Upper lobe of right lung (tissue), 1 donor: ENCODE data around the gene DKKL1. TPM values are rescaled to one million over a fixed set of nuclear protein-coding genes. Genes with fewer than 3 reads are reported as not detected.

Experiments used
- ATAC-seq: fragments of 200-7000 bp; cut with Tn5 transposase; one replicate; pipeline ENCODE4 v1.9.1; 2020; ENCODE audit warnings: mild to moderate bottlenecking, moderate library complexity
- DNase-seq: peaks from one replicate; pipeline ENCODE4 v3.0.0-alpha.2; 2020
- H3K27ac ChIP-seq: fragments of 200-600 bp; one replicate; pipeline ENCODE4 v1.8.0; 2022
- H3K27me3 ChIP-seq: fragments of 200-600 bp; one replicate; pipeline ENCODE4 v1.8.0; 2022; ENCODE audit warnings: mild to moderate bottlenecking
- H3K36me3 ChIP-seq: fragments of 200-600 bp; one replicate; pipeline ENCODE4 v1.8.0; 2022
- H3K4me1 ChIP-seq: fragments of 200-600 bp; one replicate; pipeline ENCODE4 v1.8.0; 2022
- H3K4me3 ChIP-seq: fragments of 200-600 bp; one replicate; pipeline ENCODE4 v1.8.0; 2022; ENCODE audit warnings: mild to moderate bottlenecking
- H3K9me3 ChIP-seq: fragments of 200-600 bp; one replicate; pipeline ENCODE4 v1.8.0; 2022
- intact Hi-C: fragments of 100-400 bp; cut with DNase I; formaldehyde crosslinking; loops from one replicate; pipeline ENCODE4 v1.11.0; 2022
- total RNA-seq: library from RNA; stranded (reverse); fragmentation: NEBNext Ultra II Directional; extraction: Animal tissue kit (Norgen Biotek cat#: 25700); gene quantifications from one replicate; pipeline ENCODE4 v1.2.1, GENCODE V29; 2021
- TF ChIP-seq, protein P1 (sequence below): fragments of 200-600 bp; IDR thresholded peaks from one replicate; pipeline ENCODE4 v1.8.0; 2022; ENCODE audit warnings: antibody characterized with exemption
- donor health status: DM: no; HTN: yes; CAD: no; lungs with severe emphysema.

Gene DKKL1
- total RNA-seq, 1 donor from 2014 or later, result not detected

DNA sequence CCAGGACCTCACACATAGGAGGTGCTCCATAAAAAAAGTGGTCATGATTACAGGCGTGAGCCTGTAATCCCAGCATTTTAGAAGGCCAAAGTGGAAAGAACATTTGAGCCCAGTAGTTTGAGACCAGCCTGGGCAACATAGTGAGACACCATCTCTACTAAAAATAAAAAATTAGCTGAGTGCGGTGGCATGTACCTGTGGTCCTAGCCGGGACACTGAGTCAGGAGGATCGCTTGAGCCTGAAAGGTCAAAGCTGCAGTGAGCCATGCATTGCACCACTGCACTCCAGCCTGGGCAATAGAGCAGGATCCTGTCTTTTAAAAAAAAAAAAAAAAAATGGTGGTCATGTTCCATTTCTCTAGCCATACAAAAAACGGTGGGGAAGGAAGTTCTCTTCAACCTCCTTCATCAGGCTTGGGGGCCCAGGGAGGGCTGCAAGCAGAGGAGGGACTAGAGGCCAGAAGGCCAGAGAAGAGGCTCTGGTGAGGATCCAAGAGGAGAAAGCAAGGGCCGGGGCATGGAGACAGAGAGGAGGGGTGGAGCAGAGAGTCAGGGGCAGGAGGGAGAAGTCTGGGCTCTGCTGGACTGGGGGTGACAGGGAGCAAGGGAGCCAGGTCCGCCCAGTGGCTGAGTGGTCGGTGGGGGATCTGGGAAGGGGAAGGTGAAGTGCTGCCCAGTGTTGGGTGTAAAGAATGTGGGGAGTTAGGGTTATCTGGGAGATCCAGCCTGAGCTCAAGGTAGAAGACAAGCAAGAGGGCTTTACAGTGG, 33.2 kb downstream of the DKKL1 start:
- H3K36me3 ChIP-seq, result no peaks in the 10 kb centered on the region
- no peaks in the 10 kb centered on the region for H3K9me3 ChIP-seq
- intact Hi-C loops, result no loop called here
- H3K4me3 ChIP-seq, result no peak overlapping the region
- ATAC-seq (no peak), DNase-seq (no peak)
- H3K27me3 ChIP-seq, result no peaks in the 10 kb centered on the region
- H3K4me1 ChIP-seq, result no peaks in the 10 kb centered on the region
- no peak overlapping the region for H3K27ac ChIP-seq
- TF ChIP-seq, protein P1, sequence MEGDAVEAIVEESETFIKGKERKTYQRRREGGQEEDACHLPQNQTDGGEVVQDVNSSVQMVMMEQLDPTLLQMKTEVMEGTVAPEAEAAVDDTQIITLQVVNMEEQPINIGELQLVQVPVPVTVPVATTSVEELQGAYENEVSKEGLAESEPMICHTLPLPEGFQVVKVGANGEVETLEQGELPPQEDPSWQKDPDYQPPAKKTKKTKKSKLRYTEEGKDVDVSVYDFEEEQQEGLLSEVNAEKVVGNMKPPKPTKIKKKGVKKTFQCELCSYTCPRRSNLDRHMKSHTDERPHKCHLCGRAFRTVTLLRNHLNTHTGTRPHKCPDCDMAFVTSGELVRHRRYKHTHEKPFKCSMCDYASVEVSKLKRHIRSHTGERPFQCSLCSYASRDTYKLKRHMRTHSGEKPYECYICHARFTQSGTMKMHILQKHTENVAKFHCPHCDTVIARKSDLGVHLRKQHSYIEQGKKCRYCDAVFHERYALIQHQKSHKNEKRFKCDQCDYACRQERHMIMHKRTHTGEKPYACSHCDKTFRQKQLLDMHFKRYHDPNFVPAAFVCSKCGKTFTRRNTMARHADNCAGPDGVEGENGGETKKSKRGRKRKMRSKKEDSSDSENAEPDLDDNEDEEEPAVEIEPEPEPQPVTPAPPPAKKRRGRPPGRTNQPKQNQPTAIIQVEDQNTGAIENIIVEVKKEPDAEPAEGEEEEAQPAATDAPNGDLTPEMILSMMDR, result no peak

DNA sequence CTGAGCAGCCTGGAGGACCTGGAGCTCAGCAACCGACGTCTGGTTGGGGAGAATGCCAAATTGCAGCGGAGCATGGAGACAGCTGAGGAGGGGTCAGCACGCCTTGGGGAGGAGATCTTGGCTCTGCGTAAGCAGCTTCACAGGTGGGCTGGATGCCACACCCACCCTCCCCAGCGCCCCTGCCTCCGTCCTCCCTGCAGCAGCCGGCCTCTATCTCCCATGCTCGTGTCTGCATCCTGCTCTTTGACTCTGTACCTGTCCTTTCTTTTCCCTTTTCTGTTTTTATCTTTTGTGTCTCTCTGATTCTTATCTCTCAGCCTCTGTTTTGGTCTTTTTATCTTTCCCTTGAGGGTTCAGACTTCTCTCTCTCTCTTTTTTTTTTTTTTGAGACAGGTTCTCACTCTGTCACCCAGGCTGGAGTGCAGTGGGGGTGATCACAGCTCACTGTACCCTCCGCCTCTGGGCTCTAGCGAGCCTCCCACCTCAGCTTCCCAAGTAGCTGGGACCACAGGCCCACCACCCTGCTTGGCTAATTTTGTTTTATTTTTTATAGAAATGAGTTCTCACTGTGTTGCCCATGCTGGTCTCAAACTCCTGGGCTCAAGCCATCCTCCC, 34.4 kb downstream of the DKKL1 start:
- Histone ChIP-seq H3K36me3 (no peaks in the 10 kb centered on the region), H3K4me3 (no peak overlapping the region), H3K27me3 (no peaks in the 10 kb centered on the region), H3K27ac (no peak overlapping the region), H3K4me1 (no peaks in the 10 kb centered on the region), H3K9me3 (no peaks in the 10 kb centered on the region)
- intact Hi-C loops, result no loop called here
- DNase-seq, result no peak
- TF ChIP-seq, protein P1, result no peak
- ATAC-seq, result no peak

DNA sequence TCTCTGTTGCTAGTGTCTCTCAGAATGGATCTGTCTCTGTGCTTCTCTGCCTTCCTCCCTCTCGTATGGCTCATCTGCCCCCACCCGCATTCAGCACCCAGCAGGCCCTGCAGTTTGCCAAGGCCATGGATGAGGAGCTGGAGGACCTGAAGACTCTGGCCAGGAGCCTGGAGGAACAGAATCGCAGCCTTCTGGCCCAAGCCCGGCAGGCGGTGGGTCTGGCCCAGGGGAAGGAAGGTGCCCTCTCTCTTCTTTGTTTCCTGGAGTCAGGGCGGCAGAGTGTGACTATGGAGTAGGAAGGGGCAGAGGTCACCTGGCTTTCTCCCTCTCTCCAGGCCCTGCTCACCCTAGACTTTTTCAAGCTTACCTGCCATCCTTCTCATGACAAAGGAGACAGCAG, 35.3 kb downstream of the DKKL1 start:
- ATAC-seq, result no peak
- no peaks in the 10 kb centered on the region for H3K36me3 ChIP-seq

DNA sequence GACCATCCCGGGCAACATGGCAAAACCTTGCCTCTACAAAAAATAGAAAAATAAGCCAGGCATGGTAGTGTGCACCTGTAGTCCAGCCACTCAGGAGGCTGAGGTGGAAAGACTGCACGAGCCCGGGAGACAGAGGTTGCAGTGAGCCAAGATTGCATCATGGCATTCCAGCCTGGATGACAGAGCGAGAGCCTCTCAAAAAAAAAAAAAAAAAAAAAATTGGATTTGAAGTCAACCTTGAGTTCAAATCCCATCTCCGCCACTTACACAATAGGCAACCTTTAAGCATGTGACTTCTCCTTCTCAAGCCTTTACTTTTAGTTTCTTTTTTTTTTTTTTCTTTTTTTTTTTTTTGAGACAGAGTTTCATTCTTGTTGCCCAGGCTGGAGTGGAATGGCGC, 36.4 kb downstream of the DKKL1 start:
- no peak overlapping the region for H3K4me3 ChIP-seq
- no peak for DNase-seq
- no peaks in the 10 kb centered on the region for H3K27me3 ChIP-seq
- intact Hi-C loops, result no loop called here
- H3K36me3 ChIP-seq, result no peaks in the 10 kb centered on the region
- no peaks in the 10 kb centered on the region for H3K9me3 ChIP-seq
- TF ChIP-seq, protein P1, result no peak
- no peak overlapping the region for H3K27ac ChIP-seq
- no peak for ATAC-seq
- no peaks in the 10 kb centered on the region for H3K4me1 ChIP-seq

More for the DNA sequence above, 35.3 kb downstream of the DKKL1 start:
- intact Hi-C loops, result no loop called here
- TF ChIP-seq, protein P1, result no peak
- H3K4me3 ChIP-seq, result no peak overlapping the region
- DNase-seq, result no peak
- H3K9me3 ChIP-seq, result no peaks in the 10 kb centered on the region
- H3K4me1 ChIP-seq, result no peaks in the 10 kb centered on the region
- H3K27me3 ChIP-seq, result no peaks in the 10 kb centered on the region
- H3K27ac ChIP-seq, result no peak overlapping the region

DNA sequence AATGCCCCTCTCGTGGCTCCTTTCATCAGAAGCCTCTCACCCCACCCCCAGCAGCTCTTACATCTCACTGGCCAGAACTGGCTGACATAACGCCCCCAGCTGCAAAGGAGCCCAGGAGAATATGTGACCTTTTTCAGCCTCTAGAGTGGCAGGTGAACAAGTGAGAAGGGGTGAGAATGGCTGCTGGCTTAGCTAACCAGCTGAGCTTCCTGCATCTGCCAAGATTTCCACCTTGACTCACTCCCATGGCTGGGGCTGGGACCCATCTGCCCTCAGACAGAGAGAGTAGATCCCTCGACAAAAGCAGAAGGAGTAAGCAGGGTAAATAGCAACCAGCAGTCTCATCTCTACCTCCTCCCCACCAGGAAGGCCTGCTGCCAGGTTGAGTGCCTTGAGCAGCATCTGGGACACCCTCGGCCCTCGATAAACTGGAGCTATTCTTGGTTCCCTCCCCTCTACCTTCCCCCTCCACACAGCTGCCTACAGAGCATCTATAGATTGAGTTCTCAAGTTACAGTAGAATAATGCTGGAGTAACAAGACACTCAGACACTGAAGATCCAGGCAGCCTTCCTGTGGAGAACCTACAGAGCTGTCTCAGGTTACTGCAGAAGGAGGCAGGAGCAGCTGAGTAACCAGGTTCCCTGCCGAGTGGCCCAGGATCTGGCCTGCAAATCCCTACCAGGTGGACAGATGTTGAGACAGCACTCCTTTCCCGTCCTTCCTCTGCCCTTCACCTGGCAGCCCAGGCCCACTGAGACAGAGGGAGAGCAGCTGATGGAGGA, 39.9 kb downstream of the DKKL1 start:
- H3K27ac ChIP-seq, result no peak overlapping the region
- DNase-seq (no peak), ATAC-seq (no peak)
- intact Hi-C loops, result no loop called here
- H3K4me3 ChIP-seq, result no peak overlapping the region
- TF ChIP-seq, protein P1, result no peak
- no peaks in the 10 kb centered on the region for H3K36me3 ChIP-seq
- H3K9me3 ChIP-seq, result no peaks in the 10 kb centered on the region
- H3K27me3 ChIP-seq, result no peaks in the 10 kb centered on the region
- no peaks in the 10 kb centered on the region for H3K4me1 ChIP-seq
